Mesenchymal stem cell (in vitro differentiated cells and primary cell): ENCODE results near the gene BICRA.
"Not testable (repeated sequence)": the region's sequence is repeated elsewhere in the genome, so short reads cannot be mapped to it uniquely, and the experiment has no call there.

Source experiments
- DNase-seq: peaks from one replicate; pipeline ENCODE4 v3.0.0-alpha.2; 2013
- H2AFZ ChIP-seq: one replicate; pipeline ENCODE4 v1.6.1; 2013; ENCODE audit warnings: low read depth, mild to moderate bottlenecking, control low read depth, inconsistent platforms, low read length, moderate library complexity
- H2AK5ac ChIP-seq: 2 replicates; pipeline ENCODE4 v1.6.1; 2013; ENCODE audit warnings: low read length, moderate library complexity, mild to moderate bottlenecking, inconsistent platforms; ENCODE audit not compliant: severe bottlenecking
- H2BK120ac ChIP-seq: one replicate; pipeline ENCODE4 v1.6.1; 2013; ENCODE audit warnings: low read depth, mild to moderate bottlenecking, inconsistent platforms, low read length, moderate library complexity
- H2BK12ac ChIP-seq, 2 experiments: one replicate each; pipeline ENCODE4 v1.6.1; 2013; ENCODE audit warnings: inconsistent platforms in 2 of 2, low read length in 2 of 2, mild to moderate bottlenecking in 2 of 2, moderate library complexity in 2 of 2, control low read depth in 1 of 2
- H2BK15ac ChIP-seq: one replicate; pipeline ENCODE4 v1.6.1; 2013; ENCODE audit warnings: mild to moderate bottlenecking, low read depth, inconsistent platforms; ENCODE audit not compliant: poor library complexity, severe bottlenecking
- H2BK5ac ChIP-seq: 2 replicates; pipeline ENCODE4 v1.6.1; 2013; ENCODE audit warnings: low read depth, mild to moderate bottlenecking, low read length, control low read depth, inconsistent platforms; ENCODE audit not compliant: poor library complexity, severe bottlenecking
- H3K14ac ChIP-seq, 2 experiments: one replicate each; pipeline ENCODE4 v1.6.1; 2013; ENCODE audit warnings: inconsistent platforms in 2 of 2, low read length in 2 of 2, control low read depth in 1 of 2, mild to moderate bottlenecking in 1 of 2, moderate library complexity in 1 of 2
- H3K18ac ChIP-seq, 2 experiments: one replicate each; pipeline ENCODE4 v1.6.1; 2013; ENCODE audit warnings: inconsistent platforms in 2 of 2, low read length in 2 of 2, control low read depth in 1 of 2, low read depth in 1 of 2, mild to moderate bottlenecking in 1 of 2
- H3K23ac ChIP-seq, 2 experiments: one replicate each; pipeline ENCODE4 v1.6.1; 2013; ENCODE audit warnings: inconsistent platforms in 2 of 2, low read length in 2 of 2, mild to moderate bottlenecking in 2 of 2, moderate library complexity in 2 of 2, control low read depth in 1 of 2
- H3K27ac ChIP-seq: 2 replicates; pipeline ENCODE4 v1.5.1; 2013; ENCODE audit warnings: mild to moderate bottlenecking, moderate library complexity, low read length, control low read depth, inconsistent platforms; ENCODE audit not compliant: poor library complexity, severe bottlenecking
- H3K27me3 ChIP-seq, 2 experiments: 2 replicates each; pipeline versions ENCODE4 v1.6.1 to v1.7.0; 2013; ENCODE audit warnings: low read length in 2 of 2, mild to moderate bottlenecking in 2 of 2, moderate library complexity in 2 of 2, control low read depth in 1 of 2, inconsistent platforms in 1 of 2; ENCODE audit not compliant: control insufficient read depth in 1 of 2, insufficient read depth in 1 of 2
- H3K36me3 ChIP-seq, 2 experiments: 2 replicates each; pipeline versions ENCODE4 v1.6.1 to v1.7.0; 2013; ENCODE audit warnings: low read length in 2 of 2, control low read depth in 1 of 2, inconsistent platforms in 1 of 2, low read depth in 1 of 2, mild to moderate bottlenecking in 1 of 2; ENCODE audit not compliant: insufficient read depth in 2 of 2, control insufficient read depth in 1 of 2
- H3K4ac ChIP-seq, 2 experiments: one replicate each; pipeline ENCODE4 v1.6.1; 2013; ENCODE audit warnings: inconsistent platforms in 2 of 2, low read length in 2 of 2, mild to moderate bottlenecking in 2 of 2, moderate library complexity in 2 of 2, control low read depth in 1 of 2, low read depth in 1 of 2
- H3K4me1 ChIP-seq: 2 replicates; pipeline ENCODE4 v1.6.1; 2013; ENCODE audit warnings: low read depth, low read length, control low read depth; ENCODE audit not compliant: control insufficient read depth, insufficient read depth
- H3K4me2 ChIP-seq: 2 replicates; pipeline ENCODE4 v1.6.1; 2013; ENCODE audit warnings: low read length, mild to moderate bottlenecking, inconsistent platforms; ENCODE audit not compliant: poor library complexity, severe bottlenecking
- H3K4me3 ChIP-seq, 2 experiments: 2 replicates each; pipeline versions ENCODE4 v1.5.1 to v1.7.0; 2013; ENCODE audit warnings: low read length in 2 of 2, mild to moderate bottlenecking in 2 of 2, control low read depth in 1 of 2, low read depth in 1 of 2; ENCODE audit not compliant: insufficient read depth in 1 of 2
- H3K79me1 ChIP-seq: replicated peaks from 2 replicates; pipeline ENCODE4 v1.6.1; 2013; ENCODE audit warnings: mild to moderate bottlenecking, control low read depth, low read length, inconsistent platforms; ENCODE audit not compliant: poor library complexity, severe bottlenecking
- H3K9ac ChIP-seq: 2 replicates; pipeline ENCODE4 v1.7.0; 2013; ENCODE audit warnings: mild to moderate bottlenecking, low read length, moderate library complexity
- H3K9me3 ChIP-seq: 2 replicates; pipeline ENCODE4 v1.7.0; 2013; ENCODE audit warnings: mild to moderate bottlenecking, low read length; ENCODE audit not compliant: control insufficient read depth
- H4K8ac ChIP-seq: one replicate; pipeline ENCODE4 v1.6.1; 2013; ENCODE audit warnings: inconsistent platforms, mild to moderate bottlenecking, low read length, moderate library complexity
- H4K91ac ChIP-seq: one replicate; pipeline ENCODE4 v1.6.1; 2013; ENCODE audit warnings: mild to moderate bottlenecking, low read length, inconsistent platforms
- WGBS: methylation state at CpG from one replicate; pipeline ENCODE4 v1.1.7; 2013; ENCODE audit warnings: mixed read lengths; 5-methylcytosine and 5-hydroxymethylcytosine counted together

BICRA gene

GRCh38 chr19:47631681-47632446 lies 22.9 kb downstream of the BICRA start:
- Histone ChIP-seq H2BK15ac (no peak overlapping the region), H3K9ac (no peak overlapping the region), H2BK12ac (no peak overlapping the region), H2BK5ac (no peak overlapping the region), H3K4me2 (no peak overlapping the region), H3K9me3 (no peaks in the 10 kb centered on the region), H2BK120ac (no peak overlapping the region), H2AK5ac (no peak overlapping the region), H3K36me3 (peaks cover 4 to 8% of the 10 kb centered on the region in 2 experiments), H3K4ac (no peak overlapping the region), H2AFZ (no peak overlapping the region), H4K91ac (no peak overlapping the region), H3K27me3 (no peaks in the 10 kb centered on the region), H3K79me1 (peaks cover 24% of the 10 kb centered on the region), H3K18ac (no peak overlapping the region), H3K14ac (no peak overlapping the region), H4K8ac (no peak overlapping the region), H3K4me1 (peaks cover 12% of the 10 kb centered on the region), H3K23ac (no peak overlapping the region), H3K4me3 (no peak overlapping the region), H3K27ac (no peak overlapping the region)
- no peak for DNase-seq
- 97% methylated on average over 18 of the region's 18 CpGs for WGBS

GRCh38 chr19:47633517-47633916 lies 24.6 kb downstream of the BICRA start:
- Histone ChIP-seq H3K36me3 (peaks cover under 1 to 8% of the 10 kb centered on the region in 2 experiments), H3K4me3 (no peak overlapping the region)
- WGBS = 97% methylated on average over 3 of the region's 4 CpGs

GRCh38 chr19:47633996-47634395 lies 25.1 kb downstream of the BICRA start:
- Histone ChIP-seq H3K4me2 (no peak overlapping the region), H4K8ac (no peak overlapping the region), H3K4ac (no peak overlapping the region), H3K36me3 (peaks cover 0 to 13% of the 10 kb centered on the region in 2 experiments), H3K23ac (no peak overlapping the region), H3K27ac (no peak overlapping the region), H2AK5ac (no peak overlapping the region), H2BK120ac (no peak overlapping the region), H3K14ac (no peak overlapping the region), H3K9ac (no peak overlapping the region), H2BK5ac (no peak overlapping the region), H3K9me3 (no peaks in the 10 kb centered on the region), H3K4me3 (no peak overlapping the region), H4K91ac (no peak overlapping the region), H3K18ac (peak overlapping the region in 1 of 2 experiments; percentile 13), H3K27me3 (no peaks in the 10 kb centered on the region), H2BK15ac (no peak overlapping the region), H2AFZ (no peak overlapping the region), H3K79me1 (peaks cover 26% of the 10 kb centered on the region), H3K4me1 (peaks cover 10% of the 10 kb centered on the region), H2BK12ac (no peak overlapping the region)
- DNase-seq = no peak
- WGBS = 92% methylated on average over 11 of the region's 11 CpGs

More at GRCh38 chr19:47633517-47633916, 24.6 kb downstream of the BICRA start:
- no peak overlapping the region for H3K27ac ChIP-seq
- H3K27me3 ChIP-seq = no peaks in the 10 kb centered on the region
- no peak for DNase-seq
- H3K4me1 ChIP-seq = peaks cover 10% of the 10 kb centered on the region
- H2AFZ ChIP-seq = no peak overlapping the region
- no peak overlapping the region for H3K23ac ChIP-seq
- H3K9ac ChIP-seq = no peak overlapping the region
- no peak overlapping the region for H3K4ac ChIP-seq
- no peak overlapping the region for H3K14ac ChIP-seq
- H2AK5ac ChIP-seq = no peak overlapping the region
- no peak overlapping the region for H3K18ac ChIP-seq
- no peak overlapping the region for H4K91ac ChIP-seq
- H2BK120ac ChIP-seq = no peak overlapping the region
- no peak overlapping the region for H4K8ac ChIP-seq
- no peak overlapping the region for H2BK15ac ChIP-seq
- no peaks in the 10 kb centered on the region for H3K9me3 ChIP-seq
- no peak overlapping the region for H2BK12ac ChIP-seq
- peaks cover 24% of the 10 kb centered on the region for H3K79me1 ChIP-seq
- H2BK5ac ChIP-seq = no peak overlapping the region
- H3K4me2 ChIP-seq = no peak overlapping the region

DNA sequence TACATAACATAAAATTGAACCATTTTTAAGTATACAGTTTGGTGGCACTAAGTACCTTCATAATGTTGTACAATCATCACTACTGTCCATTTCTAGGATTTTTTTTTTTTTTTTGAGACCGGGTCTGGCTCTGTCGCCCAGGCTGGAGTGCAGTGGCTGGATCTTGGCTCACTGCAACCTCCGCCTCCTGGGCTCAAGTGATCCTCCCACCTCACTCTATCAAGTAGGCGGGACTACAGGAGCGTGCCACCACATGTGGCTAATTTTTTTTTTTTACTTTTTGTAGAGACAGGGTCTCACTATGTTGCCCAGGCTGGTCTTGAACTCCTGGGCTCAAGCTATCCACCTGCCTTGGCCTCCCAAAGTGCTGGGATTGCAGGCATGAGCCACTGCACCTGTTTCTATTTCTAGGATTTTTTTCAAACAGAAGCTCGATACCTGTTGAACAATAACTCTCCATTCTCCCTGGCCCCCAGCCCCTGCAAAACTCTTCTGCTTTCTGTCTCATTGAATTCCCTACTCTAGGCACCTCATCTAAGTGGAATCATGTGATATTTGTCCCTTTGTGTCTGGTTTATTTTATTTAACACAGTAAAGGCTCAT lies 26.3 kb downstream of the BICRA start:
- WGBS = 81% methylated on average over 6 of the region's 6 CpGs
- not testable (repeated sequence) for H3K23ac ChIP-seq, DNase-seq, H3K27ac ChIP-seq, H3K4ac ChIP-seq, H3K4me2 ChIP-seq, H3K14ac ChIP-seq, H2BK12ac ChIP-seq, H2BK120ac ChIP-seq, H3K4me1 ChIP-seq, H4K91ac ChIP-seq, H3K9ac ChIP-seq, H2AFZ ChIP-seq, H4K8ac ChIP-seq, H3K18ac ChIP-seq, H3K27me3 ChIP-seq, H3K4me3 ChIP-seq, H2AK5ac ChIP-seq, H2BK5ac ChIP-seq, H2BK15ac ChIP-seq, H3K9me3 ChIP-seq
- peaks cover 4 to 17% of the 10 kb centered on the region in 2 experiments for H3K36me3 ChIP-seq
- H3K79me1 ChIP-seq = peaks cover 34% of the 10 kb centered on the region
